GM19324 (cell line): Measurements from ENCODE around the gene APIP.

Source experiments
- ATAC-seq: cut with Tn5 transposase; IDR thresholded peaks from one replicate; pipeline ENCODE4 v1.9.1; 2021; ENCODE audit warnings: mild to moderate bottlenecking, moderate library complexity; ENCODE audit not compliant: unreplicated experiment, low FRiP score

Gene APIP

DNA sequence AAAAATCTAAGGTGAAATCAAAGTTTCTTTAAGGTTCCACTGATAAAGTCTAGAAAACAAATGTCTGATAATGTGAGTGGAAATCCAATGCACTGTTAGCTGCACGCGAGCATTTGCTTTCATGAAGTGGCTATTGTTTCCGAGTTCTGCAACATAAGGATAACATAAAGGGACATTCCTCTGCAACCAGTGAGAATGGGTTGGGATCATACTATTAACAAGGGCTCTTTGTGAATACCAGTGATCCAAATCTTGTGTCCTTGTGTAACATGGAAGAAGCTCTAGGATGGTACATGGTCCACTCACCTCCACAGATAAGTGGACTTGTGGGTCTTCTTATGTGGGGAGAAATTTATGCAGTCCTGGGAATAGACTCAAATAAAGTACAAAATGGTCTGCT, 24.6 kb downstream of the APIP start:
- no peak for ATAC-seq

GRCh38 chr11:34890812-34891211, 25.4 kb downstream of the APIP start:
- ATAC-seq: no peak

DNA sequence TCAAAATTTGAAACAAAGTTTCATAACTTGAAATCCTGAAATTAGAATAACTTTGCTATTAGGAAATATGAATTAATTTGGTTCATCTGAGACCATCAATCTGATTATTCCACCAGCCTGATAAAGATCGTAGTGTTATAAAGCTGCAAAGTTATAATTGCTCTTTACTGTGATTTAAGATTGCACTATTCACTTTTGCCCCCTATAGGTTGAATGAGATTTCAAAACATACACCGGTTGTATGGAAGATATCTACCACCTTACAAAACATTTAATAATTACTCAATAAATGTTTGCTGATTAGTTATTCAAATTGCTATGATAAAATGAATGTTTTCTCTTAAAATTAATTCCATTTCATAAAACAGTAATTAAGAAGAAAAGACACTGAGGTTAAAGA, 26.1 kb downstream of the APIP start:
- ATAC-seq: no peak

GRCh38 chr11:34887260-34887659, 28.9 kb downstream of the APIP start:
- no peak for ATAC-seq

DNA sequence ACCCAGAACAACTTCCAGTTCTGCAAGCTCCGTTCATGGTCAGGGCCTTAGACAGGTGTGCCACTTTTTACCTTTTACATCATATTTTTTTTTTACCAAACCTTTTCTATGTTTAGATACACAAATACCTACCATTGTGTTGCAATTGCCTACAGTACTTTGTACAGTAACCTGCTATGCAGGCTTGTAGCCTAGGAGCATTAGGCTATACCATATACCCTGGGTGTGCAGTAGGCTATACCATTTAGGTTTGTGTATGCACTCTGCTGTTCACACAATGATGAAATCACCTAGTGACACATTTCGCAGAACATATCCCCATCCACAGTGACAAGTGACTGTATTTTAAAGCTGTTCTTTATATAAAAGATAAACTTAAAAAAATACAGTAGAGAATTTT, 29.6 kb downstream of the APIP start:
- no peak for ATAC-seq

GRCh38 chr11:34881900-34882299, 34.3 kb downstream of the APIP start:
- ATAC-seq: no peak

GRCh38 chr11:34877375-34877975, 38.7 kb downstream of the APIP start:
- no peak for ATAC-seq

DNA sequence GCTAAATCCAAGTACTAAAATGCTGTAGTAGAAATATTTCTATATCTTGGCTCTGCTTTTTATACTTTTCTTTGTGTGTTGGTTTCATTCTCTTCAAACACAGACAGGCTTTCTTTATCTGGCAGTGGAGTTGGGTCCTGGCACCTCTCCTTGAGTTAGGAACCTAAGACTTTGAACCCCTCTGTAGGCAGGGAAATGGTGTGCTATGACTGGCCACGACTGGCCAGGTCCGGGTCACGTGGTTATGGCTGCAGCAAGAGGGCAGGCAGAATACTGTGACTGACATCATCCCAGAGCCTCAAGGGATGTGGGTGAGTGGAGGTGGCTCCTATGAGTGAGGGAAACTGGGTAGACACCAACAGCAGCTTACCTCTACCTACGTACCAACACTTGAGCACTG, 42.0 kb downstream of the APIP start:
- no peak for ATAC-seq

DNA sequence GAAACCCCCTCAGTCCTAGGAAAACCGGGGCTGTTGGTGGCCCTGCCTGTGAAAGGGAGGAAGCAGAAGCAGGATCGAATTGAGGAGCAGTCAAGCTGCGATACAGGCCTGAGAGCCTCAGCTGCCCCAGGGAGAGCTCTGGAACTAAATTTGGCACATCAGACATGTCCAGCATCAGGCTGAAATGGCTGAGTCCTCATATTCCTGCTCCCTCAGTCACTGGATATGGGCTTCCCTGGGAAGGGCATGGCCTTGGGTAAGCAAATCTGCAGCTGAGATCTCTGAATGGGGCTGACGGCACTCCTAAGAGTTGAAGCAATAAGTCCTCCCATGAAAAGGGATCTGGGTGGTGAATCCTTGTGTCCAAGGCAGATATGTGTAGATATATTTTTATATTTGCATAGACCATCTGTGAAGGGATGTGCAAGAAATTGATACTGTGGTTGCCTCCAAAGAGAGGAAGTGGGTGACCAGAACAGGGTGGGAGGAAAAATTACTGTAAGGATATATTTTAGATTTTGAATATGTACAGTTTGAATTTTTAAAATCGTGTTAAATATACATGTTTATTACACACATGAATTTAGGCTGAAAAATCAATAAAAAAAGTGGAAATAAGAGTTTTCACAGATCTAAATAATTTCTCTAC, 45.5 kb downstream of the APIP start:
- ATAC-seq: no peak

DNA sequence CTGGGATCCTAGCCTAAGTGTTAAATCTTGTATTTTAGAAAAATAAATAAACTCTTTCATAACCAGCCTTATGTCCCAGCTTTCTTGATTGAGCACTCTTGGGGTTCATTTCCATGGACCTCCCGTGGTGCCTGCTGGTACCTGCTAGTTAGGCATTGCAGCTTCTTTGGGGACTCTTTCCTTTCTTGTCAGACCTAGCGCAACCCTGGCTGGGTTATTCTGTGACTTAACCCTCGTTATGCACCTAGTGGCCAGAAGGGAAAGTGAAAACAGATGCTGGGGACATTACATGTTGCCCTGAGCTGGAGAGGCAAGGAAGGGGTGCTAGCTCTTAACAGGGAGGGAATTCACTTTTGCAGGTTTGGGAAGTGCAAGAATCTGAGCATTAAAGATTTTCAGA, 46.8 kb downstream of the APIP start:
- no peak for ATAC-seq

DNA sequence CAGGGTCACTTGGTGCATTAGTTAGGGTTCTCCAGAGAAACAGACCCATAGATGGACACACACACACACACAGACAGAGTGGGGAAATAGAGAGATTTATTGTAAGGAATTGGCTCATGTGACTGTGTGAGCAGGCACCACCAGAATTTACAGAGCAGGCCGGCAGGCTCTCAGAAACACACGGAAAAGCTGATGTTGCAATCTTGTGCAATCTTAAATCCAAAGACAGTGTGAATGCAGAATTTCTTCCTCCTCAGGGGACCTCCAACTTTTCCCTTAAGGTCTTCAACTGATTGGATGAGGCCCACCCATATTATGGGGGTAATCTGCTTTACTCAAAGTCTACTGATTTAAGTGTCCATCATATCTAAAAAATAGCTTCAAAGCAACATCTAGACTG, 49.8 kb downstream of the APIP start:
- no peak for ATAC-seq

DNA sequence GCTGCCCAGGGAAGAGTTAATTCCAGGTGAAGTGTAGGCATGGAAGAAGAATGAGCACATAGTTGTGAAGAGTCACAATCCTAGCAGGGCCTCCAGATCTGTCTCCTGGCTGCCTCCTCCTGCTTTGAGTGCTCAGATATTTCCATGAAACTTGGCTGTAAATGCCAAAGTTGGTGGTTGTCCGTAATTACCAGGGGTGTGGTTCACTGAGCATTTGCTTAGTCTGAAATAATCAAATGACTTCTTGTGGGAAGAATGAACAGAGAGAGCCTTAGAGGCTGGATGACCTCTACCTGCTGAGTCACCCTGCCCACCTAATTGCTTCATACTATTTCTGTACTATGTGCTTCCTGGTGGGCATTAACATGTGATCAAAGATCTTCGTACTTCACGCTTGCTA, 50.9 kb downstream of the APIP start:
- ATAC-seq: no peak

GRCh38 chr11:34864424-34864823, 51.8 kb downstream of the APIP start:
- ATAC-seq: no peak

- ATAC-seq: no peak
Measured at GRCh38 chr11:34863048-34863447, 53.1 kb downstream of the APIP start.

GRCh38 chr11:34860518-34860917, 55.7 kb downstream of the APIP start:
- no peak for ATAC-seq

DNA sequence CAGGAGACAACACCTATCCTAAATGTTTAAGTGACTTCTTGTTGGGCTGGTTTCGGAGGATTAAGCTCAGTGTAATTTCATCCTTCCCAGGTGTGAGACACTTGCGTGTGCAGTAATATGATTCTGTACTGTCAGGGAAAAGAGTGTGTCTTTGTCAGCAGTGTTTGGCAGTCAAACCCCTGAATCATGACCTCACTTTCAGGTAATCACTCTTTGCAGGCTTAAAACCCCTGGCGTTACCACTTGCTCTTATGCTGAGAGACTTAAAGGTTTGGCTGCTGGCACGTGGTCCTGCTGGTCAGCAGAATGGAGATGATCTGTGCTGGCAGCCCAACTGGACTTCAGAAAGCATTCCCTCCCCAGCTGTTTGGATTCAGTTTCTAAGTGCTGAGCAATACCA, 56.1 kb downstream of the APIP start:
- ATAC-seq: no peak

GRCh38 chr11:34859496-34859895, 56.7 kb downstream of the APIP start:
- ATAC-seq: no peak

DNA sequence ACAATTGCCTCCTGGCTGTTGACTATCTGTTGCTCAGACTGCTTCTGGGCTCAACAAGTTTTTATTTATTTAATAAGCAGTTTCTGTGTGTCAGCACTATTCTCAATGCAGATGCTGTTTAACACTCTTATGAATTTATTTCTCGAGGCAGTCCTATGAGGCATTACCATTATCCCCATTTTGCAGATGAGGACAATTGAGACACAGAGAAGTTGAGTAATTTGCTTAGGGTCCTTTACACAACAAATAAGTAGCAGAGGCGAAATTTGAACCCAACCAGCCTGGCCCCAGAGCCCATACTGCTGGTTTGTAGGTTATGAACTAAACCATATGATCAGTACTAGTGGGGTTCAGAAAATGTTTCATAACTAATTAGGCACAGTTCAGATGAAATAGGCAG, 58.7 kb downstream of the APIP start:
- no peak for ATAC-seq

GRCh38 chr11:34856251-34856650, 59.9 kb downstream of the APIP start:
- no peak for ATAC-seq

GRCh38 chr11:34855754-34856095, 60.5 kb downstream of the APIP start:
- no peak for ATAC-seq

DNA sequence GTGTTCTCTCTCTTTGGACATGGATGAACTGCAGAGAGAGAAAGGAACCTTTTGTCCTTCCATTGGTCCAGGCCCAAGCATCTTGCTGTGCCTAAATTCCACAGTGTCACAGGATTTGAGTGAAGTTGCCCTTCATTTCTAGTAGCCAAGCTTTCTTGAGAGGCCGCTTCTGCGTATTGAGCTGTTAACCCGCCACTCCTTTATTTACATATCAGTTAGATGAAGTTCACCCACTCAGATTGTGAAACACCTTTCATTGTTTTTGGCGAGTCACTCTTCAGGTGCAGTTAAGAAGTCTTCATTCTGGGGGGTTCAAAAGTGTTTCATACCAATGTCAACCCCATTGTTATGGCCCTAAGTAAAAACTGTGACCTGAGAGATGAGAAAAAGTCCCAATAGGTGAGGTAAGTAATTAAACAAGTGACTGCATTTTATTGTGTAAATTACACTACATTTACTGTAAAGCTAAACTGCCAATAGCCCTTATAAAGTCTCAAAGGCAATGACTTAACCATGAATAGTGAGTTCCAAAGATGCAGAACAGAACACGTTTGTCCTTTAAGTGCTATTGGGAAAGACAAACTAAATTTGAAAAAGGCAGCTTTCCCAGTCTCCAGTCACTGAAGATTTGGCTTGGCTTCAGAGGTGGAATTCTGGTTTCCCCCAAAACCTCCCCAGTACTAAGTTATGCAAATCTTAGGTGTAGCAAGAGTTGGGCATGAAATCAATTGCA, 61.0 kb downstream of the APIP start:
- no peak for ATAC-seq

DNA sequence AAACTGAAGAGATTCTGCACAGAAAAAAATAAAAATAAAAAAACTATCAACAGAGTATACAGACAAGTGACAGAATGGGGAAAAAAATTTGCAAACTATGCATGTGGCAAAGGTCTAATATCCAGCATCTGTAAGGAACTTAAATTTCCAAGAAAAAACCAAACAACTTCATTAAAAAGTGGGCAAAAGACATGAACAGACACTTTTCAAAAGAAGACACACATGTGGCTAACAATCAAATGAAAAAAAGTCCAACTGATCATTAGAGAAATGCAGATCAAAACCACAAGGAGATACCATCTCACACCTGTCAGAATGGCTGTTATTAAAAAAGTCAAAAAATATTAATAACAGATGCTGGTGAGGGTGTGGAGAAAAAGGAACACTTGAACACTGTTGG, 64.3 kb downstream of the APIP start:
- ATAC-seq: no peak
